ENCODE data around the gene BMP7. TPM values are rescaled to one million over a fixed set of nuclear protein-coding genes. Genes with fewer than 3 reads are reported as not detected.

The BMP7 gene
- total and polyA plus RNA-seq, 9 of the 15 experiments (the other 6 are each of a cell fraction or from before 2014, with no cell fraction given): 0.18 TPM; not detected in 8

DNA sequence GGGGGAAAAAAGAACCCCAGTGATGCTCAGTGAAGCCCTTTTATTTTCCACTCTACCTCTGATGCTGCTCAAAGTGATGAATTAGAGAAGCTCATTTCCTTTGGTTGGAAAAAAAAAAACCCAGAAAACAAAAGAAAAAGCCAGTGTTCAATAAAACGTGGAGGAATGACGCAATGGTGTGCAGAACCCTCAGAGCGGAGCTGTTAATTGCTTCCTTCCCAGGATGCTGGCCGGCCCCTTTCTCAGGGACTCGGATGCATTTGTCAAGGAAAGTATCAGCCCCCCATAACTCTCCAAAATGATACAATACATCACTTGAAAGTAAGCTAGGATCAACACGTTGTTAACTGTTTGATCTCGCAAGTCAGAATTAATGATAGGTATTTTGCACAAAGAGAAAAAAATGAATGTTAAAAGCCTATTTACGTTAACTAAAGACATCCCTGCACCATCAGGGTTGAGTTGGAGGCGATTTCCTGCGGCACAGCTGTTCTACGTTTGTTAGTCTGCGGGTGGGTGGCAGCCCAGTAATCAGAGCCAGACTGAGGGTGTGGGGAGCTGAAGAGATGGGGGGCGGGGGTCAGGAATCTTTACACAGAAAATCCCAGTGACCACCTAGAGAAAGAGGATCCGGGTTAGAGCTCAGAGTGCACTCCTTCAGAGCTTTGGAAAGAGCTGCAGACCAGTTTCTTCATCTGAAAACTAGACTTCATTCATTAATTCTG, 132.4 kb downstream of the BMP7 start:
- Histone ChIP-seq H3K27ac (ENCODE audit: extremely low read depth, low read depth, low read length) (no peak overlapping the region), H3K9me1 (ENCODE audit: control insufficient read depth, insufficient read depth, low read length) (no peaks in the 10 kb centered on the region), H3K9me3 (replicated peaks; ENCODE audit: control insufficient read depth, insufficient read depth, low read depth, low read length) (no peaks in the 10 kb centered on the region), H3K9ac (ENCODE audit: insufficient read depth in 1 of 2, low read depth in 2 of 2, low read length in 2 of 2) (no peak overlapping the region), H3K27me3 (ENCODE audit: control insufficient read depth in 2 of 2, insufficient read depth in 2 of 2, low read length in 2 of 2) (peaks cover 48 to 69% of the 10 kb centered on the region in 2 experiments), H4K20me1 (replicated peaks; ENCODE audit: control insufficient read depth, insufficient read depth, low read length) (no peaks in the 10 kb centered on the region), H3K36me3 (ENCODE audit: control insufficient read depth, insufficient read depth, low read length) (no peaks in the 10 kb centered on the region), H2AFZ (ENCODE audit: low read depth, low read length) (no peak overlapping the region), H3K4me2 (ENCODE audit: insufficient read depth, low read length) (no peak overlapping the region), H3K79me2 (ENCODE audit: control insufficient read depth, insufficient read depth, low read length) (no peaks in the 10 kb centered on the region), H3K4me3 (no peak overlapping the region), H3K4me1 (replicated peaks in 1 of 2; ENCODE audit: control insufficient read depth in 2 of 2, insufficient read depth in 2 of 2, low read length in 2 of 2) (no peaks in the 10 kb centered on the region; a peak in 1 of 5 replicates)
- intact Hi-C loops (cut with micrococcal nuclease) (no loop called here), in situ Hi-C loops (cut with MboI) (no loop called here)
- DNase-seq (ENCODE audit: extremely low read depth in 1 of 4, low spot score in 3 of 4) (no peak), FAIRE-seq (no peak), ATAC-seq (no peak)
- TF ChIP-seq ZBTB11 (CRISPR knock-in tag; IDR thresholded peaks at IDR 0.05) (peak in 1 of 3 experiments; percentile 88; a peak in 2 of 6 replicates), ZNF449 (CRISPR knock-in tag; IDR thresholded peaks at IDR 0.05) (no peak), CEBPG (CRISPR knock-in tag; IDR thresholded peaks at IDR 0.05) (no peak), CEBPG (tag; conservative IDR thresholded peaks at IDR 0.05 in 1 of 2, IDR thresholded peaks at IDR 0.05 in 1 of 2) (peak in 1 of 2 experiments; percentile 47; a peak in 1 of 4 replicates)
- under 1% methylated on average over 14 of the region's 14 CpGs for WGBS (ENCODE audit: insufficient coverage, low coverage, missing lambda C conversion rate)
- ChIA-PET CTCF (ENCODE audit: low intra/inter-chr PET ratio) (no interaction called here), POLR2A (interaction anchor here (1.0 kb wide), 1 partner anchor 21 kb away, joined by 4 read pairs; no protein-coding TSS in a partner anchor)
- BruUV-seq (replicated peaks): no TSS peak

Data from K562 (cell line).